Measurements from ENCODE around the gene EMC7. TPM values are rescaled to one million over a fixed set of nuclear protein-coding genes. Genes with fewer than 3 reads are reported as not detected.
"Not testable (repeated sequence)": the region's sequence is repeated elsewhere in the genome, so short reads cannot be mapped to it uniquely, and the experiment has no call there.

Gene EMC7
- total RNA-seq, 1 donor: 40.5 TPM

DNA sequence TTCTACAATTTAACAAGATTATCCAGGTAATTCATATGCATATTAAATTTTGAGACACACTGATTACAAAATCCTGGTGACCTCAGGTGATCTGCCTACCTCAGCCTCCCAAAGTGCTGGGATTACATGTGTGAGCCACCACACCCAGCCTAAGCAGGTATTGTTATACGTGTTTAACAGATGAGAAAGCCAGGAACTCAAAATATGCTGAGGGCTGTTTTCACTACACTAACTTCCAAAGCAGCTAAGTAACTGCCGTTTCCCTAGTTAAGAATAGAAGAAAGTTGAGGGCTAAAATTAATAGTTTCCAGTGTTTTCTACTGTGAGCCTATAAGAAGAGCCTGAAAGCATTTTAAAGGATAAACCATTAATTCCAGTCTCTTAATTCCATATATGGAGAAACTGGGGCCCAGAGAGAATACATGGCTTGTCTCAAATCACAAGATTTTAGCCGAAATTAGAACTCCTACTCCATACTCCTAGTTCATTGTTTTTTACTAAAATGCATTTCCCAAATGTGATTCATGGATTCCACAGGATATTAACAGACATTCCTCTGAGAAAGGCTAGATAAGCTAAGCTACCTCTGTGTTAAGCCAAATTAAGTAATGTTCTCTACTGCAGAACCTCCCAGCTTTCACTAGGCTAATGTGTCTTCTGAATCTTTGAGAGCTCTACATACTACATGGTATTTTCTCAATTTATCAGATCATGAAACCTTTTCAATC lies 45.6 kb downstream of the EMC7 start:
- TF ChIP-seq, protein P1, sequence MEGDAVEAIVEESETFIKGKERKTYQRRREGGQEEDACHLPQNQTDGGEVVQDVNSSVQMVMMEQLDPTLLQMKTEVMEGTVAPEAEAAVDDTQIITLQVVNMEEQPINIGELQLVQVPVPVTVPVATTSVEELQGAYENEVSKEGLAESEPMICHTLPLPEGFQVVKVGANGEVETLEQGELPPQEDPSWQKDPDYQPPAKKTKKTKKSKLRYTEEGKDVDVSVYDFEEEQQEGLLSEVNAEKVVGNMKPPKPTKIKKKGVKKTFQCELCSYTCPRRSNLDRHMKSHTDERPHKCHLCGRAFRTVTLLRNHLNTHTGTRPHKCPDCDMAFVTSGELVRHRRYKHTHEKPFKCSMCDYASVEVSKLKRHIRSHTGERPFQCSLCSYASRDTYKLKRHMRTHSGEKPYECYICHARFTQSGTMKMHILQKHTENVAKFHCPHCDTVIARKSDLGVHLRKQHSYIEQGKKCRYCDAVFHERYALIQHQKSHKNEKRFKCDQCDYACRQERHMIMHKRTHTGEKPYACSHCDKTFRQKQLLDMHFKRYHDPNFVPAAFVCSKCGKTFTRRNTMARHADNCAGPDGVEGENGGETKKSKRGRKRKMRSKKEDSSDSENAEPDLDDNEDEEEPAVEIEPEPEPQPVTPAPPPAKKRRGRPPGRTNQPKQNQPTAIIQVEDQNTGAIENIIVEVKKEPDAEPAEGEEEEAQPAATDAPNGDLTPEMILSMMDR (IDR thresholded peaks at IDR 0.05; ENCODE audit: extremely low read depth, low read depth, low read length): no peak
- Histone ChIP-seq H3K27me3 (ENCODE audit: insufficient read depth, low read length) (no peaks in the 10 kb centered on the region), H3K79me2 (ENCODE audit: insufficient read depth, low read length) (no peaks in the 10 kb centered on the region), H3K4me2 (ENCODE audit: insufficient read depth, low read length) (peak overlapping the region; percentile 69), H2AFZ (ENCODE audit: low read length) (peak overlapping the region; percentile 60), H4K20me1 (ENCODE audit: insufficient read depth, low read length) (no peaks in the 10 kb centered on the region), H3K4me3 (ENCODE audit: insufficient read depth, low read length) (peak overlapping the region; percentile 4), H3K27ac (ENCODE audit: low read depth, low read length) (peak overlapping the region; percentile 86), H3K4me1 (ENCODE audit: insufficient read depth, low read length) (peaks cover 18% of the 10 kb centered on the region), H3K36me3 (ENCODE audit: insufficient read depth, low read length) (no peaks in the 10 kb centered on the region), H3K9me3 (ENCODE audit: low read depth, low read length) (peaks cover 3% of the 10 kb centered on the region)
- peak; percentile 77 for DNase-seq (ENCODE audit: insufficient read length, low spot score, missing footprints)

DNA sequence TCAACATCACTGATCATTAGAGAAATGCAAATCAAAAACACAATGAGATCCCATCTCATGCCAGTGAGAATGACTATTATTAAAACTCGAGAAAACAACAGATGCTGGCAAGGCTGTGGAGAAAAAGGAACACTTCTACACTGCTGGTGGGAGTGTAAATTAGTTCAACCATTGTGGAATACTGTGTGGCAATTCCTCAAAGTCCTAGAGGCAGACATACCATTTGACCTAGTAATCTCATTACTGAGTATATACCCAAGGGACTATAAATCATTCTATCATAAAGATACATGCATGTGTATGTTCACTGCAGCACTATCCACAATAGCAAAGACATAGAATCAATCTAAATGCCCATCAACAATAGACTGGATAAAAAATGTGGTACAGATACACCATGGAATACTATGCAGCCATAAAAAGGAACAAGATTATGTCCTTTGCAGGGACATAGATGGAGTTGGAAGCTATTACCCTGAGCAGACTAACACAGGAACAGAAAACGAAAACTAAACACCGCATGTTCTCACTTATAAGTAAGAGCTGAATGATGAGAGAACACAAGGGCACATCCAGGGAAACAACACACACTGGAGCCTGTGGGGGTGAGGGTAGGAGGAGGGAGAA lies 47.5 kb downstream of the EMC7 start:
- H4K20me1 ChIP-seq (ENCODE audit: insufficient read depth, low read length): no peaks in the 10 kb centered on the region
- TF ChIP-seq, protein P1 (IDR thresholded peaks at IDR 0.05; ENCODE audit: extremely low read depth, low read depth, low read length): no peak
- no peaks in the 10 kb centered on the region for H3K36me3 ChIP-seq (ENCODE audit: insufficient read depth, low read length)
- H3K4me2 ChIP-seq (ENCODE audit: insufficient read depth, low read length): no peak overlapping the region
- H3K4me3 ChIP-seq (ENCODE audit: insufficient read depth, low read length): no peak overlapping the region
- H3K27me3 ChIP-seq (ENCODE audit: insufficient read depth, low read length): no peaks in the 10 kb centered on the region
- H2AFZ ChIP-seq (ENCODE audit: low read length): no peak overlapping the region
- peaks cover 21% of the 10 kb centered on the region for H3K4me1 ChIP-seq (ENCODE audit: insufficient read depth, low read length)
- H3K27ac ChIP-seq (ENCODE audit: low read depth, low read length): no peak overlapping the region
- no peaks in the 10 kb centered on the region for H3K79me2 ChIP-seq (ENCODE audit: insufficient read depth, low read length)
- H3K9me3 ChIP-seq (ENCODE audit: low read depth, low read length): peaks cover 3% of the 10 kb centered on the region
- DNase-seq (ENCODE audit: insufficient read length, low spot score, missing footprints): no peak

DNA sequence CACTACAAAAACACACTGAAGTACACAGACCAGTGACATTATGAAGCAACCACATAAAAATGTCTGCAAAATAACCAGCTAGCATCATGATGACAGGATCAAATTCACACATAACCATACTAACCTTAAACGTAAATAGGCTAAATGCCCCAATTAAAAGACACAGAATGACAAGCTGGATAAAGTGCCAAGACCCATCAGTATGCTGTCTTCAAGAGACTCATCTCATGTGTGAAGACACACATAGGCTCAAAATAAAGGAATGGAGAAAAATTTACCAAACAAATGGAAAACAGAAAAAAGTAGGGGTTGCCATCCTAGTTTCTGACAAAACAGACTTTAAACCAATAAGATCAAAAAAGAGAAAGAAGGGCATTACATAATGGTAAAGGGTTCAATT lies 51.3 kb downstream of the EMC7 start:
- peaks cover 30% of the 10 kb centered on the region for H3K4me1 ChIP-seq (ENCODE audit: insufficient read depth, low read length)
- DNase-seq (ENCODE audit: insufficient read length, low spot score, missing footprints); H3K79me2 ChIP-seq (ENCODE audit: insufficient read depth, low read length); H3K4me2 ChIP-seq (ENCODE audit: insufficient read depth, low read length); H2AFZ ChIP-seq (ENCODE audit: low read length); H4K20me1 ChIP-seq (ENCODE audit: insufficient read depth, low read length); H3K9me3 ChIP-seq (ENCODE audit: low read depth, low read length); H3K4me3 ChIP-seq (ENCODE audit: insufficient read depth, low read length); H3K27ac ChIP-seq (ENCODE audit: low read depth, low read length); H3K36me3 ChIP-seq (ENCODE audit: insufficient read depth, low read length); H3K27me3 ChIP-seq (ENCODE audit: insufficient read depth, low read length): not testable (repeated sequence)

DNA sequence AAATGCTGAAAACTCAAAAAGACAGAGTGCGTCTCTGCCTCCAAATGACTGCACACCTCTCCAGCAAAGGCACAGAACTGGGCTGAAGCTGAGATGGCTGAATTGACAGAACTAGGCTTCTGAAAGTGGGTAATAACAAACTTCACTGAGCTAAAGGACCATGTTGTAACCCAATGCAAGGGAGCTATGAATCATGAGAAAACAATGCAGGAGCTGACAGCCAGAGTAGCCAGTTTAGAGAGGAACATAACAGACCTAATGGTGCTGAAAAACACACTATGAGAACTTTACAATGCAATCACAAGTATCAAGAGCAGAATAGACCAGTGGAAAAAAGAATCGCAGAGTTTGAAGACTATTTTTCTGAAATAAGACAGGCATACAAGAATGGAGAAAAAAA lies 52.5 kb downstream of the EMC7 start:
- Histone ChIP-seq H3K4me1 (ENCODE audit: insufficient read depth, low read length) (peaks cover 33% of the 10 kb centered on the region), H3K27me3 (ENCODE audit: insufficient read depth, low read length) (no peaks in the 10 kb centered on the region), H3K4me3 (ENCODE audit: insufficient read depth, low read length) (no peak overlapping the region), H3K4me2 (ENCODE audit: insufficient read depth, low read length) (peak overlapping the region; percentile 66), H2AFZ (ENCODE audit: low read length) (no peak overlapping the region), H3K9me3 (ENCODE audit: low read depth, low read length) (no peaks in the 10 kb centered on the region), H4K20me1 (ENCODE audit: insufficient read depth, low read length) (no peaks in the 10 kb centered on the region), H3K36me3 (ENCODE audit: insufficient read depth, low read length) (no peaks in the 10 kb centered on the region), H3K27ac (ENCODE audit: low read depth, low read length) (peak overlapping the region; percentile 92), H3K79me2 (ENCODE audit: insufficient read depth, low read length) (no peaks in the 10 kb centered on the region)
- DNase-seq (ENCODE audit: insufficient read length, low spot score, missing footprints): peak; percentile 25
- TF ChIP-seq, protein P1 (IDR thresholded peaks at IDR 0.05; ENCODE audit: extremely low read depth, low read depth, low read length): no peak
